Measurements from ENCODE around the gene KCNAB1.

The KCNAB1 gene

DNA sequence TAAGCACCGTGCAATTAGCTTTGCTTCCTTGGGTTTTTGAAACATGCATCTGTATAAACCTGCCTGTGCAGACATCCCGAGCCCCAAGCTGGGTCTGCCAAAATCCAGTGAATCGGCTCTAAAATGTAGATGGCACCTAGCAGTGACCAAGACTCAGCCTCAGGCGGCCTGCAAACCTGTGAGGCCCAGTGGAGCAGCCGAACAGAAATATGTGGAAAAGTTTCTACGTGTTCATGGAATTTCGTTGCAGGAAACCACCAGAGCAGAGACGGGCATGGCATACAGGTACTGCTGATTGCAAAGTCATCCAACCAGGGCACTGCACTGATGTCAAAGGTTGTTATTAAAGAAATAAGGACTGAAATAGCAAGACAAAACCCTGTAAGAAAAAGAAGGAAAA is 22.8 kb downstream of the KCNAB1 start:
- TF ChIP-seq, protein P1, sequence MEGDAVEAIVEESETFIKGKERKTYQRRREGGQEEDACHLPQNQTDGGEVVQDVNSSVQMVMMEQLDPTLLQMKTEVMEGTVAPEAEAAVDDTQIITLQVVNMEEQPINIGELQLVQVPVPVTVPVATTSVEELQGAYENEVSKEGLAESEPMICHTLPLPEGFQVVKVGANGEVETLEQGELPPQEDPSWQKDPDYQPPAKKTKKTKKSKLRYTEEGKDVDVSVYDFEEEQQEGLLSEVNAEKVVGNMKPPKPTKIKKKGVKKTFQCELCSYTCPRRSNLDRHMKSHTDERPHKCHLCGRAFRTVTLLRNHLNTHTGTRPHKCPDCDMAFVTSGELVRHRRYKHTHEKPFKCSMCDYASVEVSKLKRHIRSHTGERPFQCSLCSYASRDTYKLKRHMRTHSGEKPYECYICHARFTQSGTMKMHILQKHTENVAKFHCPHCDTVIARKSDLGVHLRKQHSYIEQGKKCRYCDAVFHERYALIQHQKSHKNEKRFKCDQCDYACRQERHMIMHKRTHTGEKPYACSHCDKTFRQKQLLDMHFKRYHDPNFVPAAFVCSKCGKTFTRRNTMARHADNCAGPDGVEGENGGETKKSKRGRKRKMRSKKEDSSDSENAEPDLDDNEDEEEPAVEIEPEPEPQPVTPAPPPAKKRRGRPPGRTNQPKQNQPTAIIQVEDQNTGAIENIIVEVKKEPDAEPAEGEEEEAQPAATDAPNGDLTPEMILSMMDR (IDR thresholded peaks at IDR 0.05; ENCODE audit: borderline replicate concordance, insufficient read depth, low read depth, low read length) = no peak
- H3K4me3 ChIP-seq (ENCODE audit: low read depth, low read length) = no peak overlapping the region

DNA sequence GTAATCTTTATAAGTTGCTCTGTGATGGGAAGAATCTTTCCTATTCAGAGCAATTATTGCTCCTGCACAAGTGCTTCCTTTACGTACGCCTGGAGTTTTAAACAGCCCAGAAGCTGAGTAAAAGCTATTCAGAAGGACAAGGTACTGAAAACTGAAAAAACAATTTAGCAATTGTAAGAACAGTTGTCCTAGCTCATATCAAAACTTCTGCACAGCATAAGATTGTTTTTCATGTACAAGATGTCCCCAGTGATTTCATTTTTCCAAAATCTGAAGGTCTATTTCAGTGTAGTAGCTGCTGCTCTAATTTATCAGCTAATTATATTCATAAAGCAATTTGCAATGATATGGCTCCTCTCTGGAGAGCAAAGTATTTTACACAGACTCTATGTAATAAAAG is 23.7 kb downstream of the KCNAB1 start:
- no peak overlapping the region for H3K4me3 ChIP-seq (ENCODE audit: low read depth, low read length)
- TF ChIP-seq, protein P1 (IDR thresholded peaks at IDR 0.05; ENCODE audit: borderline replicate concordance, insufficient read depth, low read depth, low read length) = no peak

DNA sequence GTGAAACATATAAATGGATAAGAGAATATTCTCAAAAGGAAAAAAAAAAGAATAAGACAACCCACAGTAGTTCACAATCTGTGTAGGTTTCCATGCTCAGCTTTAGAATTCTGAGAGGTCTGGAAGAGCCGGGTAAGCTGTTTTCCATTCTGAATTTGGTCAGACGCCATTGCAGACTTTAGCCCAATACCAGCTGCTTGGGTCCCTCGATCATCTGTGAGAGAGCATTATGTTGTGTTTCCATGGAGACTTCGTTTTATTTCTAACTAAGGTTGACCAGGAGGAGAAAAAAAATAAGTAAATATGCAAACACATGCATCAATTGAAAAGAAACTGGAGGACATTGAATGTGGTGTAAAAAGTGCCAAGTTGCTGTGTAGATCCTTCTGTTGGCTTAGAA is 25.5 kb downstream of the KCNAB1 start:
- TF ChIP-seq, protein P1 (IDR thresholded peaks at IDR 0.05; ENCODE audit: borderline replicate concordance, insufficient read depth, low read depth, low read length) = no peak
- no peak overlapping the region for H3K4me3 ChIP-seq (ENCODE audit: low read depth, low read length)

DNA sequence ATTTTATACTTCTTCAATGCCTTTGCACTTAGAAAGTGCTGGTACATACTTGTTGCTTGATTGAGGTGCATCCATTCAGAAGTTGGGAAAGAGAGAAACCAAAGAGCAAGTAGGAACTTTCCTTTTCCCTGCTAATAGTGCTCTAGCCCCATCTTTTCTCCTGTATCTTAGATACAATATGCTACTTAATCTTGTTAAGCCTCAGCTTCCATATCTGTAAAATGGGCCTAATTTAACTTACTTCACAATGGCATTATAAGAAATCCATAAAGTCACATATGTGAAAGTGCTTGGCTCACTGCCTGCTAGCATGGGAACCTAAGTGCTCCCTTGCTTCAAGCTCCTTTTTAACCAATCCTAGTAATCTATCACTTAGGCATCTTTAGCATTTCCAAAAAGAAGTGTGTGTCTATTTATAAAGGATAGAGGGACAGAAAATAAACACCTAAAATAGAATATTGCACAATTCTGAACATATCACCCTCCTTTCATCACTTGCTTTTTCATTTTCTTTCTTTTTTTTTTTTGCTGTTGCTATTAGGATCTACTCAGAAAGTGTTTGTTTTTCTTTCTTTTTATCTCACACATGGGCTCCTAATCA is 28.1 kb downstream of the KCNAB1 start:
- no peak overlapping the region for H3K4me3 ChIP-seq (ENCODE audit: low read depth, low read length)
- TF ChIP-seq, protein P1 (IDR thresholded peaks at IDR 0.05; ENCODE audit: borderline replicate concordance, insufficient read depth, low read depth, low read length) = no peak

DNA sequence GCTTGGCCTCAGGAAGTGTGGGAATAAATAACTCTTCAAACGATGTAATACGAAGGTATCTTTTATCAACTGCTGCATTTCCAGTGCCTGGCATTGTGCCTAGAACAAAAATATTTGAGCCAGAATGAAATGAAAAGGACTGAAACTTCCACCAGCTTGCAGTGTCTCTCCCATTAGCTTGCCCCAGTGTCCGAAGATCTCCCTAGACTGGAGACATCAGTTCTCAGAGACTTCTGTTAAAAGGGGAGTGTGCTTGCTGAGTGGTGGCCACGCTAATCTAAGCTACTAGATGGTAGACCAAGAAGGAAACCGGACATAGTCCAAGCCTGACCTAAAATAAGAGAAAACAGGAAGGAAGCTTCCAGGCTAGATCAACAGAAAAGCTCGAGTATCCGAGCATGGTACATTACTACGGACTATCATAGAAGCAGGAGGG is 28.6 kb downstream of the KCNAB1 start:
- TF ChIP-seq, protein P1 (IDR thresholded peaks at IDR 0.05; ENCODE audit: borderline replicate concordance, insufficient read depth, low read depth, low read length) = no peak
- no peak overlapping the region for H3K4me3 ChIP-seq (ENCODE audit: low read depth, low read length)

DNA sequence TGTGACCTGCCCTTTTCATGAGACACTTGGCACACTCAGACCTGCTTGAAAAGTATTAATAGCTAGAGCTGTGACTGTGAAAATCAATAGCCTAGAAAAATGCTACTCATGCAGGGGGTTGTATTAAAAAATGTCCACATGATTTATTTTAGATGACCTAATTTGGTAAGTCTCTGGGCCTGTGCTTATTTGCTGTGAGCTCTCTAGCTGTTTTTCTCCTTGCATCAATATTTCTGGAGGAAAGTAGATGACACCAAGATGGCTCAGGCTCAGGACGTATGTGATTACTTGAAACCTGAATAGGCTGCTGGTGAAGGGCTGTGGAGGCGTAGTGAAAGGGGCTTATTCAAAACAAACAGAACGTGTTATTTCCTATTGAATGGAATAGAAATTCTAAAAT is 29.5 kb downstream of the KCNAB1 start:
- TF ChIP-seq, protein P1 (IDR thresholded peaks at IDR 0.05; ENCODE audit: borderline replicate concordance, insufficient read depth, low read depth, low read length) = no peak
- H3K4me3 ChIP-seq (ENCODE audit: low read depth, low read length) = no peak overlapping the region

DNA sequence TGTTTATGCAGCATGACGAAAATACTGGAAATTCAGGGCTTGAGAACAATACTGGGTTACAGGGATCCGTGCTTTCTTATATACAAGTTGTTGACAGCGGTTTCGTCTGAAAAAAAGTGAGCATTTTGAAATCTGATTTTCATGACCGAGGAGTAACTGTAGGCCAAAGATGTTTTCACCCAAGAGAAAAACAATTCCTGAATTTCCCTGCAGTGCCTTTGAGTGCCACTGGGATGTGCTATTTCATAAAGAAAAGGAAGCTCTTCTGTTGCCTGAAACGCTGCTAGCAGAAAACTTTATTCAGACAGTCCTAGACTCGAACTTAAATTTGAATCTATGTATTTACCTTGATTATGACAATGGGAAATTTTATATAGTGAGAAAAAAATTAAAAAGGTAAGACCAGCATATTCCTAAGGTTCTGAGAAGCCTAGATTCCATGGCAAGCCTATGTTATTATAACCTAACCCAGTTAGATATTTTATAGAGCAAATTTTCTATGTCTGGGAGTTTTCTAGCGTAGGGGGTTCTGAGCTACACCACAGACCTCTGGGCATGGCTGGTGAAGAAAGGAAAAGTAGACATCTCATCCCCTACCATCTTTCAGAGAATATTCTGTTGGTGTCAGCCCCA is 30.2 kb downstream of the KCNAB1 start:
- no peak overlapping the region for H3K4me3 ChIP-seq (ENCODE audit: low read depth, low read length)
- TF ChIP-seq, protein P1 (IDR thresholded peaks at IDR 0.05; ENCODE audit: borderline replicate concordance, insufficient read depth, low read depth, low read length) = peak; percentile 71

Measured in GM12875 (cell line).